SK-N-SH (cell line): ENCODE data around the gene DAGLA. TPM values are rescaled to one million over a fixed set of nuclear protein-coding genes. Genes with fewer than 3 reads are reported as not detected.

Source experiments
- CTCF ChIA-PET: fragments of 300-600, 350-600 bp; formaldehyde crosslinking; extraction: SDS; loops from one replicate; lab custom pipeline; 2021; lab: Yijun Ruan, JAX
- POLR2A ChIA-PET: fragments of 350-600 bp; sonication (Branson Sonifier 250); formaldehyde crosslinking; extraction: SDS; loops from one replicate; lab custom pipeline; 2020; ENCODE audit warnings: antibody characterized with exemption, inconsistent platforms; lab: Yijun Ruan, JAX
- DNase-seq: peaks from one replicate; pipeline ENCODE4 v3.0.0; 2012
- H2AFZ ChIP-seq: fragments of 200-600 bp; sonication (generic); 2 replicates; pipeline ENCODE4 v1.8.1; 2016; ENCODE audit warnings: antibody characterized with exemption, mild to moderate bottlenecking, low read depth
- H3F3A ChIP-seq: fragments of 200-600 bp; sonication (generic); replicated peaks from 2 replicates; pipeline ENCODE3; 2016; ENCODE audit warnings: antibody characterized with exemption, mild to moderate bottlenecking; ENCODE audit not compliant: insufficient read depth
- H3K27ac ChIP-seq, 2 experiments: fragments of 200-500 bp in 1 of 2; fragments of 200-600 bp in 1 of 2; sonication (Bioruptor generic) in 1 of 2; sonication (generic), shearing (Covaris generic) in 1 of 2; 2 replicates each; pipeline versions ENCODE4 v1.5.1 to v1.6.1; 2014 to 2016; ENCODE audit warnings: low read depth in 2 of 2, inconsistent platforms in 1 of 2, low read length in 1 of 2, mild to moderate bottlenecking in 1 of 2, mixed read lengths in 1 of 2
- H3K27me3 ChIP-seq: fragments of 200-600 bp; sonication (generic), shearing (Covaris generic); 2 replicates; pipeline ENCODE4 v1.6.1; 2016; ENCODE audit warnings: mixed run types; ENCODE audit not compliant: insufficient read depth
- H3K36me3 ChIP-seq, 2 experiments: fragments of 200-500 bp in 1 of 2; fragments of 200-600 bp in 1 of 2; sonication (Bioruptor generic) in 1 of 2; sonication (generic) in 1 of 2; replicated peaks in 1 of 2; 2 replicates each; pipeline versions ENCODE3 to v1.5.1; 2014 to 2016; ENCODE audit warnings: low read length in 1 of 2, mild to moderate bottlenecking in 1 of 2; ENCODE audit not compliant: insufficient read depth in 2 of 2, control insufficient read depth in 1 of 2
- H3K4me1 ChIP-seq, 2 experiments: fragments of 200-500 bp in 1 of 2; fragments of 200-600 bp in 1 of 2; sonication (Bioruptor generic) in 1 of 2; sonication (generic), shearing (Covaris generic) in 1 of 2; 2 replicates each; pipeline versions ENCODE4 v1.5.1 to v1.6.1; 2014 to 2016; ENCODE audit warnings: low read depth in 1 of 2, low read length in 1 of 2, mixed run types in 1 of 2; ENCODE audit not compliant: insufficient read depth in 2 of 2, control insufficient read depth in 1 of 2
- H3K4me2 ChIP-seq: fragments of 200-600 bp; sonication (generic), shearing (Covaris generic); 2 replicates; pipeline ENCODE4 v1.6.1; 2017; ENCODE audit warnings: mixed run types
- H3K4me3 ChIP-seq, 2 experiments: fragments of 200-500 bp in 1 of 2; fragments of 200-600 bp in 1 of 2; sonication (Bioruptor generic) in 1 of 2; sonication (generic), shearing (Covaris generic) in 1 of 2; 2 replicates each; pipeline versions ENCODE4 v1.5.1 to v1.8.1; 2014 to 2016; ENCODE audit warnings: low read depth in 2 of 2, inconsistent platforms in 1 of 2, low read length in 1 of 2, mild to moderate bottlenecking in 1 of 2, mixed read lengths in 1 of 2, moderate library complexity in 1 of 2
- H3K79me2 ChIP-seq: fragments of 200-600 bp; sonication (generic); 2 replicates; pipeline ENCODE4 v1.8.1; 2017; ENCODE audit warnings: mild to moderate bottlenecking; ENCODE audit not compliant: insufficient read depth
- H3K9ac ChIP-seq: fragments of 200-600 bp; sonication (generic); 2 replicates; pipeline ENCODE4 v1.6.1; 2017; ENCODE audit warnings: mixed run types
- H3K9me2 ChIP-seq: fragments of 200-600 bp; sonication (generic); 2 replicates; pipeline ENCODE4 v1.6.1; 2017; ENCODE audit warnings: mixed run types
- H3K9me3 ChIP-seq: fragments of 200-600 bp; sonication (generic); 2 replicates; pipeline ENCODE4 v1.6.1; 2017; ENCODE audit warnings: mixed run types, mild to moderate bottlenecking, moderate library complexity
- H4K20me1 ChIP-seq: fragments of 200-600 bp; sonication (generic); 2 replicates; pipeline ENCODE4 v1.6.1; 2017; ENCODE audit warnings: mild to moderate bottlenecking, mixed run types; ENCODE audit not compliant: insufficient read depth
- CHD2 ChIP-seq: fragments of 150-350 bp; IDR thresholded peaks from 2 replicates; pipeline ENCODE4 v1.6.1; 2018; ENCODE audit warnings: low read length; ENCODE audit not compliant: partially characterized antibody
- ELF1 ChIP-seq: IDR thresholded peaks from 2 replicates; pipeline ENCODE4 v1.4.0; 2012
- EZH2phosphoT487 ChIP-seq: fragments of 200-600 bp; sonication (generic); IDR thresholded peaks from 2 replicates; pipeline ENCODE4 v1.6.1; 2017; ENCODE audit warnings: low read depth, mixed run types, mild to moderate bottlenecking, antibody characterized with exemption, moderate library complexity, borderline replicate concordance
- FOSL2 ChIP-seq: IDR thresholded peaks from 2 replicates; pipeline ENCODE4 v1.4.0; 2012; ENCODE audit warnings: low read depth, mild to moderate bottlenecking, moderate library complexity, borderline replicate concordance
- GABPA ChIP-seq: IDR thresholded peaks from 2 replicates; pipeline ENCODE4 v1.4.0; 2012; ENCODE audit warnings: low read depth, mild to moderate bottlenecking
- IRF3 ChIP-seq: fragments of 150-350 bp; IDR thresholded peaks from 2 replicates; pipeline ENCODE4 v1.6.1; 2016; ENCODE audit warnings: mild to moderate bottlenecking, low read depth, low read length
- JUND ChIP-seq: IDR thresholded peaks from 2 replicates; pipeline ENCODE4 v1.4.0; 2012
- MEF2A ChIP-seq: IDR thresholded peaks from 2 replicates; pipeline ENCODE4 v1.4.0; 2012; ENCODE audit warnings: low read depth, borderline replicate concordance
- NFIC ChIP-seq: IDR thresholded peaks from 2 replicates; pipeline ENCODE4 v1.4.0; 2012; ENCODE audit warnings: borderline replicate concordance
- RCOR1 ChIP-seq: fragments of 150-350 bp; IDR thresholded peaks from 2 replicates; pipeline ENCODE4 v1.6.1; 2017; ENCODE audit warnings: antibody characterized with exemption, low read length
- REST ChIP-seq: IDR thresholded peaks from 2 replicates; pipeline ENCODE4 v1.6.1; 2012; ENCODE audit warnings: mild to moderate bottlenecking, low read depth, low read length, moderate library complexity
- RXRA ChIP-seq: IDR thresholded peaks from 2 replicates; pipeline ENCODE4 v1.4.0; 2012; ENCODE audit warnings: low read depth, mild to moderate bottlenecking, borderline replicate concordance
- TCF12 ChIP-seq: IDR thresholded peaks from 2 replicates; pipeline ENCODE4 v1.4.0; 2012
- YY1 ChIP-seq: IDR thresholded peaks from 2 replicates; pipeline ENCODE4 v1.4.0; 2012; ENCODE audit warnings: low read depth, mild to moderate bottlenecking
- WGBS: methylation state at CpG from one replicate; pipeline ENCODE4 v1.1.6; 2017; ENCODE audit warnings: low lambda C conversion rate; 5-methylcytosine and 5-hydroxymethylcytosine counted together
- polyA plus RNA-seq, 3 experiments: library from polyadenylated mRNA; depleted of rRNA; stranded (reverse); fragments of >200 nt; gene quantifications; 2 replicates each; pipeline ENCODE4 v1.2.3, GENCODE V29; 2012
- TF ChIP-seq, protein P1 (sequence below): fragments of 150-350 bp; IDR thresholded peaks from 2 replicates; pipeline ENCODE4 v1.6.1; 2017; ENCODE audit warnings: antibody characterized with exemption, low read length, low read depth, borderline replicate concordance
- TF ChIP-seq, protein P2 (sequence below): fragments of 200-600 bp; sonication (generic); IDR thresholded peaks from 2 replicates; pipeline ENCODE4 v1.6.1; 2017; ENCODE audit warnings: antibody characterized with exemption, mild to moderate bottlenecking, moderate library complexity
- TF ChIP-seq, protein P3 (sequence below): IDR thresholded peaks from 2 replicates; pipeline ENCODE4; 2012
- TF ChIP-seq, protein P4 (sequence below): IDR thresholded peaks from 2 replicates; pipeline ENCODE4 v1.4.0; 2012; ENCODE audit warnings: low read depth, borderline replicate concordance

DAGLA gene
- polyA plus RNA-seq, 1 of the 3 experiments (the other 2 are of a cell fraction), result 3.3 TPM

DNA sequence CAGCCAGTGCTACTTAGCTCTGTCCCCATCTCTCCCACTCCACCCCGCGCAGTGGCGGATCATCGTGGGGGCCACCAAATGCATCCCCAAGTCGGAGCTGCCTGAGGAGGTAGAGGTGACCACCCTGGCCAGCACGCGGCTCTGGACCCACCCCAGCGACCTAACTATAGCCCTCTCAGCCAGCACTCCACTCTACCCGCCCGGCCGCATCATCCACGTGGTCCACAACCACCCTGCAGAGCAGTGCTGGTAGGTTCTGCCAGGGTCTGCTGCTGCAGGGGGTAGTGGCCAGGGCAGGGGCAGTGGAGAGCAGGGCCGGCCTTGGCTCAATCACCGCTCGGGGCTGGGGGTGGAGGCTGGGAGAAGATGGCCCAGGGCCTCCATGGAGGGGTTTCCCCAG lies 59.2 kb downstream of the DAGLA start:
- Histone ChIP-seq H3K27ac (no peak overlapping the region), H3K9me3 (no peaks in the 10 kb centered on the region), H3K4me2 (no peak overlapping the region), H3K4me1 (no peaks in the 10 kb centered on the region), H3K9ac (no peak overlapping the region), H3K27me3 (no peaks in the 10 kb centered on the region), H3F3A (no peaks in the 10 kb centered on the region), H4K20me1 (no peaks in the 10 kb centered on the region), H3K4me3 (no peak overlapping the region), H2AFZ (no peak overlapping the region), H3K9me2 (no peaks in the 10 kb centered on the region), H3K36me3 (peaks cover 0 to 35% of the 10 kb centered on the region in 2 experiments), H3K79me2 (no peaks in the 10 kb centered on the region)
- CTCF ChIA-PET, result interaction anchor here (1.6 to 2.5 kb wide), 3 partner anchors 8 to 49 kb away, joined by 8 to 14 read pairs (median 11); no protein-coding TSS in a partner anchor
- POLR2A ChIA-PET, result no interaction called here
- no peak for TF ChIP-seq ELF1
- TF ChIP-seq CHD2, result no peak
- no peak for TF ChIP-seq RCOR1
- no peak for TF ChIP-seq NFIC
- TF ChIP-seq YY1, result no peak
- TF ChIP-seq JUND, result no peak
- TF ChIP-seq, protein P1, sequence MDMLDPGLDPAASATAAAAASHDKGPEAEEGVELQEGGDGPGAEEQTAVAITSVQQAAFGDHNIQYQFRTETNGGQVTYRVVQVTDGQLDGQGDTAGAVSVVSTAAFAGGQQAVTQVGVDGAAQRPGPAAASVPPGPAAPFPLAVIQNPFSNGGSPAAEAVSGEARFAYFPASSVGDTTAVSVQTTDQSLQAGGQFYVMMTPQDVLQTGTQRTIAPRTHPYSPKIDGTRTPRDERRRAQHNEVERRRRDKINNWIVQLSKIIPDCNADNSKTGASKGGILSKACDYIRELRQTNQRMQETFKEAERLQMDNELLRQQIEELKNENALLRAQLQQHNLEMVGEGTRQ, result no peak
- TF ChIP-seq IRF3, result no peak
- TF ChIP-seq, protein P2, sequence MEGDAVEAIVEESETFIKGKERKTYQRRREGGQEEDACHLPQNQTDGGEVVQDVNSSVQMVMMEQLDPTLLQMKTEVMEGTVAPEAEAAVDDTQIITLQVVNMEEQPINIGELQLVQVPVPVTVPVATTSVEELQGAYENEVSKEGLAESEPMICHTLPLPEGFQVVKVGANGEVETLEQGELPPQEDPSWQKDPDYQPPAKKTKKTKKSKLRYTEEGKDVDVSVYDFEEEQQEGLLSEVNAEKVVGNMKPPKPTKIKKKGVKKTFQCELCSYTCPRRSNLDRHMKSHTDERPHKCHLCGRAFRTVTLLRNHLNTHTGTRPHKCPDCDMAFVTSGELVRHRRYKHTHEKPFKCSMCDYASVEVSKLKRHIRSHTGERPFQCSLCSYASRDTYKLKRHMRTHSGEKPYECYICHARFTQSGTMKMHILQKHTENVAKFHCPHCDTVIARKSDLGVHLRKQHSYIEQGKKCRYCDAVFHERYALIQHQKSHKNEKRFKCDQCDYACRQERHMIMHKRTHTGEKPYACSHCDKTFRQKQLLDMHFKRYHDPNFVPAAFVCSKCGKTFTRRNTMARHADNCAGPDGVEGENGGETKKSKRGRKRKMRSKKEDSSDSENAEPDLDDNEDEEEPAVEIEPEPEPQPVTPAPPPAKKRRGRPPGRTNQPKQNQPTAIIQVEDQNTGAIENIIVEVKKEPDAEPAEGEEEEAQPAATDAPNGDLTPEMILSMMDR, result no peak
- no peak for TF ChIP-seq TCF12
- no peak for TF ChIP-seq GABPA
- TF ChIP-seq FOSL2, result no peak
- TF ChIP-seq REST, result no peak
- TF ChIP-seq, protein P3, sequence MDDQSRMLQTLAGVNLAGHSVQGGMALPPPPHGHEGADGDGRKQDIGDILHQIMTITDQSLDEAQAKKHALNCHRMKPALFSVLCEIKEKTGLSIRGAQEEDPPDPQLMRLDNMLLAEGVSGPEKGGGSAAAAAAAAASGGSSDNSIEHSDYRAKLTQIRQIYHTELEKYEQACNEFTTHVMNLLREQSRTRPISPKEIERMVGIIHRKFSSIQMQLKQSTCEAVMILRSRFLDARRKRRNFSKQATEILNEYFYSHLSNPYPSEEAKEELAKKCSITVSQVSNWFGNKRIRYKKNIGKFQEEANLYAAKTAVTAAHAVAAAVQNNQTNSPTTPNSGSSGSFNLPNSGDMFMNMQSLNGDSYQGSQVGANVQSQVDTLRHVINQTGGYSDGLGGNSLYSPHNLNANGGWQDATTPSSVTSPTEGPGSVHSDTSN, result no peak
- no peak for TF ChIP-seq EZH2phosphoT487
- no peak for TF ChIP-seq MEF2A
- TF ChIP-seq, protein P4, sequence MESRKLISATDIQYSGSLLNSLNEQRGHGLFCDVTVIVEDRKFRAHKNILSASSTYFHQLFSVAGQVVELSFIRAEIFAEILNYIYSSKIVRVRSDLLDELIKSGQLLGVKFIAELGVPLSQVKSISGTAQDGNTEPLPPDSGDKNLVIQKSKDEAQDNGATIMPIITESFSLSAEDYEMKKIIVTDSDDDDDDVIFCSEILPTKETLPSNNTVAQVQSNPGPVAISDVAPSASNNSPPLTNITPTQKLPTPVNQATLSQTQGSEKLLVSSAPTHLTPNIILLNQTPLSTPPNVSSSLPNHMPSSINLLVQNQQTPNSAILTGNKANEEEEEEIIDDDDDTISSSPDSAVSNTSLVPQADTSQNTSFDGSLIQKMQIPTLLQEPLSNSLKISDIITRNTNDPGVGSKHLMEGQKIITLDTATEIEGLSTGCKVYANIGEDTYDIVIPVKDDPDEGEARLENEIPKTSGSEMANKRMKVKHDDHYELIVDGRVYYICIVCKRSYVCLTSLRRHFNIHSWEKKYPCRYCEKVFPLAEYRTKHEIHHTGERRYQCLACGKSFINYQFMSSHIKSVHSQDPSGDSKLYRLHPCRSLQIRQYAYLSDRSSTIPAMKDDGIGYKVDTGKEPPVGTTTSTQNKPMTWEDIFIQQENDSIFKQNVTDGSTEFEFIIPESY, result no peak
- no peak for TF ChIP-seq RXRA
- no peak for DNase-seq
- 94% methylated on average over 12 of the region's 15 CpGs for WGBS
